DMS114 treated with DMSO at 0.1 percent for 48 hours (cell line): ENCODE measurements around the gene TYRO3.
A peak's percentile ranks its signal among the peaks of the same experiment; 100 is the strongest.
"Not testable (repeated sequence)": the region's sequence is repeated elsewhere in the genome, so short reads cannot be mapped to it uniquely, and the experiment has no call there.

ENCODE experiments used
- DNase-seq: peaks from one replicate; lab custom pipeline; 2025; ENCODE audit not compliant: unreplicated experiment; lab: John Stamatoyannopoulos, UW

The TYRO3 gene

GRCh38 chr15:41572866-41573265 lies 13.9 kb downstream of the TYRO3 start:
- no peak for DNase-seq

- DNase-seq, result no peak
These were observed 14.4 kb downstream of the TYRO3 start for GRCh38 chr15:41573396-41573795.

- no peak for DNase-seq
These were observed 15.1 kb downstream of the TYRO3 start for GRCh38 chr15:41574158-41574557.

- DNase-seq, result no peak
These were observed 16.3 kb downstream of the TYRO3 start for GRCh38 chr15:41575282-41575681.

DNA sequence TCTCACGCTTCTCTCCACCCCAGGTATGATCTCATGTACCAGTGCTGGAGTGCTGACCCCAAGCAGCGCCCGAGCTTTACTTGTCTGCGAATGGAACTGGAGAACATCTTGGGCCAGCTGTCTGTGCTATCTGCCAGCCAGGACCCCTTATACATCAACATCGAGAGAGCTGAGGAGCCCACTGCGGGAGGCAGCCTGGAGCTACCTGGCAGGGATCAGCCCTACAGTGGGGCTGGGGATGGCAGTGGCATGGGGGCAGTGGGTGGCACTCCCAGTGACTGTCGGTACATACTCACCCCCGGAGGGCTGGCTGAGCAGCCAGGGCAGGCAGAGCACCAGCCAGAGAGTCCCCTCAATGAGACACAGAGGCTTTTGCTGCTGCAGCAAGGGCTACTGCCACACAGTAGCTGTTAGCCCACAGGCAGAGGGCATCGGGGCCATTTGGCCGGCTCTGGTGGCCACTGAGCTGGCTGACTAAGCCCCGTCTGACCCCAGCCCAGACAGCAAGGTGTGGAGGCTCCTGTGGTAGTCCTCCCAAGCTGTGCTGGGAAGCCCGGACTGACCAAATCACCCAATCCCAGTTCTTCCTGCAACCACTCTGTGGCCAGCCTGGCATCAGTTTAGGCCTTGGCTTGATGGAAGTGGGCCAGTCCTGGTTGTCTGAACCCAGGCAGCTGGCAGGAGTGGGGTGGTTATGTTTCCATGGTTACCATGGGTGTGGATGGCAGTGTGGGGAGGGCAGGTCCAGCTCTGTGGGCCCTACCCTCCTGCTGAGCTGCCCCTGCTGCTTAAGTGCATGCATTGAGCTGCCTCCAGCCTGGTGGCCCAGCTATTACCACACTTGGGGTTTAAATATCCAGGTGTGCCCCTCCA lies 19.1 kb downstream of the TYRO3 start:
- DNase-seq, result no peak

GRCh38 chr15:41578736-41579383 lies 19.8 kb downstream of the TYRO3 start:
- DNase-seq, result no peak

GRCh38 chr15:41581110-41581509 lies 22.1 kb downstream of the TYRO3 start:
- DNase-seq, result no peak

DNA sequence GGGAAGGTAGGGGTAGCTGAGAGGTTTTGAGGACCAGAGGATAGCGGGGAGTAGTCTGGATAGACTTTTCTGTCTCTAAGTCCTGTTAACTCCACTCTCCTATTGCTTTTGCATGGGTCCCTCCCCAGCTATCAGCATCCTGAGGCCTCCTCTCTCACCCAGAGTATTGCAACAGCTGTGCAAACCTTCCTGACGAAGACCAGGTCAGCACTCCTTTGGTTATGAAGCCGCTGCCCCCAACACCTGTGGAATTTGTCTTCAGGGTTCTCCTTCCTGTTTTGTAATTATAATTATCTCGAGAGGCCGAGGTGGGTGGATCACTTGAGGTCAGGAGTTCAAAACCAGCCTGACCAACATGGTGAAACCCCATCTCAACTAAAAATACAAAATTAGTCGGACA lies 24.8 kb downstream of the TYRO3 start:
- no peak for DNase-seq

DNA sequence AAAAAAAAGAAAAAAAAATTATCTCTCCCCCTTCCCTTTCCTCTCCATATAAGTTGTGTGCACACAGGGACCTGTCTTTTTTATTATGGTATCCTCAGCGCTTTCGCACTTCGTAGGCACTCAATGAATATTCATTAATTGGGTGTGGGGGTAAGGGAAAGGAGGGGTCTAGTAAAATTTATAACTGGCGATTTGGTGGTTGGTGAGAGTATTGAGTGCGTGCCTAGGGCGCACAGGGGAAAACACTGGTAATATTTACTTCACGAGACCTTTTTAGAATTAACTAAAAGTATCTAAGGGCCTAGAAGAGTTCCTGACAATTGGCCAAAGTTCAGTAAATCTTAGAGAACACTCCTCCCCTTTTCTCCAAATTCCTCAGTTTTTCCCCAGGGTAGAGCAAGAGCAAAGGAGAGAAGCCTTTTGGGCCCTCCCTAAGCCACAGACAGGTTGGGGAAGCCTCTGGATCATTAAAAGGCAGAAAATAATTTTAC lies 25.7 kb downstream of the TYRO3 start:
- DNase-seq, result no peak

DNA sequence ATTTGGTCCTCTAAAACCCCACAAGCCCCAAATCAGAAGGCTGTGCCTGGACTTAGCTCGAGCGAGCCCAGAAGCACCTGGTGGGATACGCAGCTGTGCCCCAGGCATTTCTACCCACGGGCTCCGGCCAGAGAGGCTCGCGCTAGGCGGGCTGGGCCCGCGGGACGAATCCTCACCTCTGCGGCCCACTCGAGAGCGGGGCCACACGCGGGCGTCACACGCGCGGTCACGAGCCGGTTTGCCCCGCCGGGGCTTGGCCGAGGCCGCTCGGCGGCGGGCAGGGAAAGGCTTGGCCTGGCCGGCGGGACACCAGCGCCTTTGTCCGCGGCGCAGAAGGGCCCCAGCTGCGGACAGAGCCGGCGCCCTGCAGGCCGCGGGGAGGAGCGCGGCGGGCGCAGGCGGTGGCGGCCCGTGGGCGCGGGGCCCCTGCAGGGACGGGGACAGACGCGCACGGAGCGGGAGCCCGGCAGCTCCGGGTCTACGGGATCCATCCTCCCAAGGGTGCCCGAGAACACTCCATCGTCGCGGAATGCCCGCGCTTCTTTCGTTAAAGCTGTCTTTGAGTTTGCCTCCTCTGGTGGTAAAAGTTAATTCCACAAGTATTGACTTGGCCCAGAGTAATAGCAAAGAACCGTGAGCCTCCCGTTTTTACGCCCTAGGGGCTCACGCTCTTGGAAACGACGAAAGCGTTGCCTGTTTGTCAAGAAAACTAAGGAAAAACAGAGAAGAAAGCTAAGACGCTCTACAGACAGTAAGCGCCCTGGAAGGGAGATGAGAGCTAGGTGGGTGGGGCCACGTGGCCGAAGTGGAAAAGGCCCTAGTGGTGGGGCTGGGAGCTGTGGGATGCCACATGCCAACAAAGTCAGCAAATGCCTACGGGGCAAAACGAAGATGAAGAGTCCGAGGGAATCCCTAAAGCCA lies 26.4 kb downstream of the TYRO3 start:
- peak; percentile 77 for DNase-seq

- not testable (repeated sequence) for DNase-seq
These were observed 27.7 kb downstream of the TYRO3 start for GRCh38 chr15:41586531-41587282.

DNA sequence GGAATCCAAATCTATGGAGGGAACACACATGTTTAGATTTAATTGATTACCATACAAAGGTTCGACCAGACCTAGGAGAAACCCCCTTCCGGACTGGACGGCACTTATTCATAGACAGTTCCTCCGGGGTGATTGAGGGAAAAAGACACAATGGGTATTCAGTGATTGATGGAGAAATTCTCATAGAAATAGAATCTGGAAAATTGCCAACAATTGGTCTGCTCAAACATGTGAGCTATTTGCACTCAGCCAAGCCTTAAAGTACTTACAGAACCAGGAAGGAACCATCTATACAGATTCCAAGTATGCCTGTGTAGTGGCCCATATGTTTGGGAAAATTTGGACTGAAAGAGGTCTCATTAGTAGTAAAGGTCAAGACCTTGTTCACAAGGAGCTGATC lies 30.0 kb downstream of the TYRO3 start:
- not testable (repeated sequence) for DNase-seq

DNA sequence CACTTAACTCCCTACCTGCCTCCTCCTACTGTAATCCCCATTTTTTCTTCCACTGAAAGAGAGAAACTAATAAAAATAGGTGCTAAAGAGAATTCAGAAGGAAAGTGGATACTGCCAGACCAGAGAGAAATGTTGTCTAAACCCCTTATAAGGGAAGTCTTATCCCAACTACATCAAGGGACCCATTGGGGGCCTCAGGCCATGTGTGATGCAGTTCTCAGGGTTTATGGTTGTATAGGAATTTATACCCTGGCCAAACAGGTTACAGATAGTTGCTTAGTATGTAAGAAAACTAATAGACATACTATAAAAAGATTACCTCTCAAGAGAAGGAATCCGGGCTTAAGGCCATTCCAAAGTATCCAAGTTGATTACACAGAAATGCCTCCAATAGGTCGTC lies 30.6 kb downstream of the TYRO3 start:
- not testable (repeated sequence) for DNase-seq

GRCh38 chr15:41591217-41591616 lies 32.2 kb downstream of the TYRO3 start:
- not testable (repeated sequence) for DNase-seq

- not testable (repeated sequence) for DNase-seq
These were observed 33.7 kb downstream of the TYRO3 start for GRCh38 chr15:41592718-41593117.

GRCh38 chr15:41594801-41595746 lies 36.1 kb downstream of the TYRO3 start:
- DNase-seq, result no peak

DNA sequence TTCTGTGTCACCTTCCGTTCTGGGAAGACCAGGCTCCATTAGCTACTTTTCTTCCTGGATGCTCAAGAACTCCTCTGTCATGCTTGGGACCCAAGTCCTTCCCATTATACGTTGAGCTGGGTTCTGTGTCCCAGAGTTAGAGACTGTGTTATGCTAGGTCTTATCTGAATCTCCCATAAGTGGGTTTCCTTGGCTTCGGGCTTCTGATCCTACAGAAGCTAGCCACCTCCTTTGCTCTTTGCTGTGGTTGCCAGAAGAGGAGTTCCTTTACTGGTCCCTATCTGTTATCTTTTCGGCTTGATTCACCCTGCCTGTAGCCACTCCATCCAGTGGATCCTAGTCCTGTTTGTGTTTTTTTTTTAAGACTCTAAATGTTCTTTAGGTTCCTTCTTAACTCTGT lies 38.0 kb downstream of the TYRO3 start:
- no peak for DNase-seq

DNA sequence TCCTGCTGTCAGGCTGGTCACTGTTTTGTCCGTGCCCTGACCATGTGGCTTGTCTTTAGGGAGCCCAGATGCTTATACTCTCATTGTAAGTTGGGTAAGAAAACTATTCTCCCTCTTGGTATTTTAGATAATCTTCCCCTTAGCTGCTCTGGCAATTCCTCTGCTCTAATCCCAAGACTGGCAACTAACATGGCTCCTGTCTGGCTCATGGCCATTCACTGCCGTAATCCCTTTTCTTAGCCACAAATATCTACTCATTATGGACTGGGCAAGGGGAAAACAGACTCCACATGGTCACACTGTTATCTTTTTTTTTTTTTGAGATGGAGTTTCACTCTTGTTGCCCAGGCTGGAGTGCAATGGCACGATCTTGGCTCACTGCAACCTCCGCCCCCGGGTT lies 38.8 kb downstream of the TYRO3 start:
- no peak for DNase-seq

GRCh38 chr15:41599061-41599460 lies 40.0 kb downstream of the TYRO3 start:
- DNase-seq, result no peak
